ENCODE results near the gene EPC2.

EPC2 gene

GRCh38 chr2:148718039-148718438 is 73.5 kb downstream of the EPC2 start:
- Histone ChIP-seq H3K36me3 (no peaks in the 10 kb centered on the region), H3K27me3 (no peaks in the 10 kb centered on the region), H3K27ac (no peak overlapping the region), H3K4me1 (ENCODE audit: control insufficient read depth in 1 of 2, insufficient read depth in 1 of 2, low read depth in 1 of 2, low read length in 1 of 2) (peaks cover 7 to 17% of the 10 kb centered on the region in 2 experiments), H3K4me3 (ENCODE audit: low read depth in 1 of 2, low read length in 1 of 2) (no peak overlapping the region), H3K9me3 (no peaks in the 10 kb centered on the region)
- no peak for TF ChIP-seq CTCF (IDR thresholded peaks at IDR 0.05)

DNA sequence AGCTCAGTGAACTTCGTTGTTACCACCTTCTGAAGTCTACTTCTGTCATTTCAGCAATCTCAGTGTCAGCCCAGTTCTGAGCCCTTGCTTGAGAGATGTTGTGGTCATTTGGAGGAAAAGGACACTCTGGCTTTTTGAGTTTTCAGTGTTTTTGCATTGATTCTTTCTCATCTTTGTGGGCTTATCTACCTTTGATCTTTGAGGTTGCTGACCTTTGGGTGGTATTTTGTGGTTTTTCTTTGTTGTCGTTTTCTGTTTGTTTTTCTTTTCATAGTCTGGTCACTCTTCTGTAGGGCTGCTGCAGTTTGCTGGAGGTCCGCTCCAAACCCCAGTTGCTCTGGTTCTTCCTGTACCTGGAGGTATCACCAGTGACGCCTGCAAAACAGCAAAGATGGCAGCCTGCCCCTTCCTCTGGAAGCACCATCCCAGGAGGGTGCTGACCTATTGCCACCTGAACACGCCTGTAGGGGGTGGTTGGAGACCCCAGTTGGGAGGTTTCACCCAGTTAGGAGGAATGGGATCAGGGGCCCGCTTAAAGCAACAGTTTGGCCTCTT is 74.7 kb downstream of the EPC2 start:
- Histone ChIP-seq H3K9me3 (no peaks in the 10 kb centered on the region), H3K4me1 (ENCODE audit: control insufficient read depth in 1 of 2, insufficient read depth in 1 of 2, low read depth in 1 of 2, low read length in 1 of 2) (peaks cover 7 to 17% of the 10 kb centered on the region in 2 experiments), H3K36me3 (no peaks in the 10 kb centered on the region), H3K4me3 (ENCODE audit: low read depth in 1 of 2, low read length in 1 of 2) (no peak overlapping the region), H3K27me3 (no peaks in the 10 kb centered on the region), H3K27ac (peak overlapping the region; percentile 15)
- no peak for TF ChIP-seq CTCF (IDR thresholded peaks at IDR 0.05)

GRCh38 chr2:148719941-148720436 is 75.4 kb downstream of the EPC2 start:
- Histone ChIP-seq H3K4me1 (ENCODE audit: control insufficient read depth in 1 of 2, insufficient read depth in 1 of 2, low read depth in 1 of 2, low read length in 1 of 2) (peaks cover 7 to 17% of the 10 kb centered on the region in 2 experiments), H3K27me3 (no peaks in the 10 kb centered on the region), H3K36me3 (no peaks in the 10 kb centered on the region), H3K27ac (no peak overlapping the region), H3K9me3 (no peaks in the 10 kb centered on the region), H3K4me3 (ENCODE audit: low read depth in 1 of 2, low read length in 1 of 2) (no peak overlapping the region)
- no peak for TF ChIP-seq CTCF (IDR thresholded peaks at IDR 0.05)

DNA sequence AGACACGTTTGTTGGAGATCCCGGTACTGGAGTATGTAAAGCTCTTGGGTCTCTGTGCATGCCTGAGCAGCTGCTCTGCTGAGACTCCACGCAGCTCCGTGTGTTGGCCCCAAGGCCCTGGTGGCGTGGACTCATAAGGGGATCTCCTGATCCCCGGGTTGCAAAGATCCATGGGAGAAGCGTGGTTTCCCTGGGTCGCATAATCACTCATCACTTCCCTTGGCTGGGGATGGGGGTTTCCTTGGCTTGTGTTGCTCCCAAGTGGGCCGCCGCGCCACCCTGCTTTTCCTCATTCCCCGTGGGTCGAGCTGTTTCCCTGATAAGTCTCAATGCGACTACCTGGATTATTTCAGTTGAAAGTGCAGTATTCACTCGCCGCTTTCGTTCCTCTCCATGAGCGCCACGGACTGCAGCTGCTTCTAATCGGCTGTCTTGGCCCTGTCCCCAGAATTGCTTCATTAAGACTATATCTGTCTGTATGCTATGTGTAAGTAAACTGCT is 76.0 kb downstream of the EPC2 start:
- Histone ChIP-seq H3K4me1 (ENCODE audit: control insufficient read depth in 1 of 2, insufficient read depth in 1 of 2, low read depth in 1 of 2, low read length in 1 of 2) (peaks cover 7 to 17% of the 10 kb centered on the region in 2 experiments), H3K27ac (peak overlapping the region; percentile 46), H3K27me3 (no peaks in the 10 kb centered on the region), H3K4me3 (ENCODE audit: low read depth in 1 of 2, low read length in 1 of 2) (no peak overlapping the region), H3K36me3 (no peaks in the 10 kb centered on the region), H3K9me3 (no peaks in the 10 kb centered on the region)
- TF ChIP-seq CTCF (IDR thresholded peaks at IDR 0.05): no peak

- H3K27me3 ChIP-seq: no peaks in the 10 kb centered on the region
- H3K9me3 ChIP-seq: no peaks in the 10 kb centered on the region
- no peak overlapping the region for H3K4me3 ChIP-seq (ENCODE audit: low read depth in 1 of 2, low read length in 1 of 2)
- no peaks in the 10 kb centered on the region for H3K36me3 ChIP-seq
- peak overlapping the region; percentile 46 for H3K27ac ChIP-seq
- no peak for TF ChIP-seq CTCF (IDR thresholded peaks at IDR 0.05)
- H3K4me1 ChIP-seq (ENCODE audit: control insufficient read depth in 1 of 2, insufficient read depth in 1 of 2, low read depth in 1 of 2, low read length in 1 of 2): peaks cover 7 to 17% of the 10 kb centered on the region in 2 experiments
These were observed 77.0 kb downstream of the EPC2 start for GRCh38 chr2:148721520-148721931.

Measured in neutrophil (primary cell).